B cell (primary cell): ENCODE data around the gene ASIC4. TPM values are rescaled to one million over a fixed set of nuclear protein-coding genes. Genes with fewer than 3 reads are reported as not detected.

Source experiments
- ATAC-seq: fragments of 200-7000 bp; cut with Tn5 transposase; one replicate; pipeline ENCODE4 v1.10.0; 2021; ENCODE audit warnings: low read depth, mild to moderate bottlenecking, moderate number of reproducible peaks, moderate library complexity
- CTCF ChIA-PET: fragments of 350-600 bp; sonication (Branson Sonifier 250); formaldehyde crosslinking; loops from one replicate; lab custom pipeline; 2021; ENCODE audit warnings: antibody characterized with exemption, inconsistent platforms; lab: Charles Lee
- POLR2A ChIA-PET: fragments of 350-600 bp; sonication (Branson Sonifier 250); formaldehyde crosslinking; loops from one replicate; lab custom pipeline; 2021; ENCODE audit warnings: antibody characterized with exemption; lab: Charles Lee
- DNase-seq: peaks from one replicate; pipeline ENCODE4 v3.0.0; 2013
- H2AFZ ChIP-seq: 2 replicates; pipeline ENCODE4 v1.6.1; 2012; ENCODE audit warnings: mild to moderate bottlenecking, low read depth, low read length; ENCODE audit not compliant: insufficient read depth, poor library complexity, severe bottlenecking
- H3K27ac ChIP-seq, 2 donors: 1 replicate in 1 of 2; 2 replicates in 1 of 2; pipeline ENCODE4 v1.5.1; 2012 to 2013; ENCODE audit warnings: low read length in 2 of 2, mild to moderate bottlenecking in 2 of 2, moderate library complexity in 1 of 2
- H3K27me3 ChIP-seq, 4 experiments: fragments of 200-600 bp in 1 of 4; sonication (generic) in 1 of 4; replicated peaks in 1 of 4; 1 replicate in 2 of 4; 2 replicates in 2 of 4; pipeline versions ENCODE4 v1.6.1 to v1.7.0; 2013 to 2016; ENCODE audit warnings: low read length in 3 of 4, mild to moderate bottlenecking in 2 of 4, mixed read lengths in 1 of 4, moderate library complexity in 1 of 4; ENCODE audit not compliant: insufficient read depth in 4 of 4, control insufficient read depth in 3 of 4; ENCODE audit errors: control extremely low read depth in 1 of 4
- H3K36me3 ChIP-seq, 2 experiments: replicated peaks in 1 of 2; 1 replicate in 1 of 2; 2 replicates in 1 of 2; pipeline versions ENCODE4 v1.6.1 to v1.7.1; 2013; ENCODE audit warnings: low read length in 1 of 2; ENCODE audit not compliant: insufficient read depth in 2 of 2, control insufficient read depth in 1 of 2; ENCODE audit errors: control extremely low read depth in 1 of 2, extremely low read depth in 1 of 2
- H3K4me1 ChIP-seq, 2 donors: fragments of 200-600 bp in 1 of 2; sonication (generic) in 1 of 2; 1 replicate in 1 of 2; 2 replicates in 1 of 2; pipeline versions ENCODE4 v1.5.1 to v1.6.1; 2013 to 2017; ENCODE audit warnings: low read length in 2 of 2; ENCODE audit not compliant: control insufficient read depth in 2 of 2, insufficient read depth in 2 of 2
- H3K4me2 ChIP-seq: replicated peaks from 2 replicates; pipeline ENCODE3; 2012; ENCODE audit warnings: mild to moderate bottlenecking, low read depth, low read length; ENCODE audit not compliant: poor library complexity, severe bottlenecking
- H3K4me3 ChIP-seq, 5 experiments: fragments of 200-600 bp in 1 of 5; sonication (generic) in 1 of 5; 1 replicate in 3 of 5; 2 replicates in 2 of 5; pipeline versions ENCODE4 v1.5.1 to v1.7.0; 2011 to 2016; ENCODE audit warnings: low read length in 4 of 5, mild to moderate bottlenecking in 4 of 5, low read depth in 2 of 5, control low read depth in 1 of 5, moderate library complexity in 1 of 5; ENCODE audit not compliant: insufficient read depth in 1 of 5; ENCODE audit errors: control extremely low read depth in 1 of 5, extremely low read depth in 1 of 5
- H3K79me2 ChIP-seq: fragments of 200-600 bp; sonication (generic); one replicate; pipeline ENCODE4 v1.6.0; 2016; ENCODE audit warnings: low read length; ENCODE audit not compliant: control insufficient read depth, insufficient read depth
- H3K9ac ChIP-seq: fragments of 200-600 bp; sonication (generic); 2 replicates; pipeline ENCODE4 v1.6.1; 2017; ENCODE audit warnings: mild to moderate bottlenecking, low read length, moderate library complexity
- H3K9me3 ChIP-seq, 3 donors: one replicate each; pipeline versions ENCODE4 v1.6.1 to v1.7.1; 2013; ENCODE audit warnings: low read length in 2 of 3; ENCODE audit not compliant: control insufficient read depth in 2 of 3, insufficient read depth in 1 of 3; ENCODE audit errors: control extremely low read depth in 1 of 3
- H4K20me1 ChIP-seq: 2 replicates; pipeline ENCODE4 v1.6.0; 2012; ENCODE audit warnings: mild to moderate bottlenecking, low read length; ENCODE audit not compliant: insufficient read depth, control insufficient read depth, poor library complexity, severe bottlenecking
- H3K27ac Mint-ChIP-seq: one replicate; pipeline ENCODE4 v1.8.0; 2021; ENCODE audit warnings: mixed read lengths
- H3K27me3 Mint-ChIP-seq: one replicate; pipeline ENCODE4 v1.8.0; 2021; ENCODE audit warnings: mixed read lengths
- H3K4me1 Mint-ChIP-seq: one replicate; pipeline ENCODE4 v1.8.0; 2021; ENCODE audit warnings: mixed read lengths
- H3K4me3 Mint-ChIP-seq: one replicate; pipeline ENCODE4 v1.8.0; 2021; ENCODE audit warnings: mixed read lengths
- H3K9me3 Mint-ChIP-seq: one replicate; pipeline ENCODE4 v1.8.0; 2022; ENCODE audit warnings: mixed read lengths; ENCODE audit not compliant: insufficient read depth
- EZH2 ChIP-seq: IDR thresholded peaks from 2 replicates; pipeline ENCODE4 v1.6.1; 2012; ENCODE audit warnings: borderline replicate concordance, low read depth, mild to moderate bottlenecking, moderate library complexity, low read length; ENCODE audit not compliant: insufficient read depth, poor library complexity, severe bottlenecking
- WGBS: methylation state at CpG from one replicate; pipeline ENCODE4 v1.1.5; 2013; ENCODE audit warnings: missing lambda C conversion rate; ENCODE audit not compliant: insufficient coverage; 5-methylcytosine and 5-hydroxymethylcytosine counted together
- intact Hi-C: fragments of 100-400 bp; cut with micrococcal nuclease; formaldehyde crosslinking; loops from one replicate; pipeline ENCODE4 v1.10.0; 2022
- polyA plus RNA-seq: library from polyadenylated mRNA; depleted of rRNA; stranded (reverse); fragments of >200 nt; gene quantifications from 2 replicates; pipeline ENCODE4 v1.2.3, GENCODE V29; 2012
- total RNA-seq, 2 donors: library from RNA; stranded (reverse); fragments of 120-200 nt in 1 of 2; gene quantifications; 1 replicate in 1 of 2; 2 replicates in 1 of 2; pipeline versions ENCODE4 v1.2.3 to v1.2.4, GENCODE V29; 2013 to 2022
- TF ChIP-seq, protein P1 (sequence below): fragments of 200-600 bp; IDR thresholded peaks from one replicate; pipeline ENCODE4 v1.8.0; 2022; ENCODE audit warnings: antibody characterized with exemption, mild to moderate bottlenecking

The ASIC4 gene
- total and polyA plus RNA-seq, 2 donors (not counting 1 experiment from before 2014, with no cell fraction given): not detected

DNA sequence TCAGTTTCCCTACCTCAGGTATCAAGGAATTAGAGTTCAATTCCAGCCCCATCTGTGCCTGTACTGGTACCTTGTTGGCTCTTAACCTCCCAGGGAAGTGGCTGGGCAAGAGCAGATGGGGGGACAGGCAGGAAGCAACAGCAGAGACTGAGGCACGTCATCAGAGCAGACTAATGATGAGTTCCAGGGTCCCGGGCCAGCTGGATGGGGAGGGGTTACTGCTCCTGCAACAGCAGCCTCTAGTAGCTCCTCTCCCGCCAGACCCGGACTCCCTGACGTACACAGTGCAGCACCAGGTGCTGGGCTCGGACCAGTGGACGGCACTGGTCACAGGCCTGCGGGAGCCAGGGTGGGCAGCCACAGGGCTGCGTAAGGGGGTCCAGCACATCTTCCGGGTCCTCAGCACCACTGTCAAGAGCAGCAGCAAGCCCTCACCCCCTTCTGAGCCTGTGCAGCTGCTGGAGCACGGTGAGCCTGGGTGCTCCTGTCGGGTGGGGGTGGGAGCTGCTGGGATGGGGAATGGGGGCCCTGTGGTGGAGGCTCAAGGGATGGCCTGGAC is 41.6 kb upstream of the ASIC4 start:
- intact Hi-C loops: no loop called here
- H3K27me3 Mint-ChIP-seq: peaks cover 42% of the 10 kb centered on the region
- no peak overlapping the region for H3K27ac Mint-ChIP-seq
- Histone ChIP-seq H2AFZ (no peak overlapping the region), H3K4me3 (no peak overlapping the region), H3K79me2 (no peaks in the 10 kb centered on the region), H3K27ac (no peak overlapping the region), H3K36me3 (no peaks in the 10 kb centered on the region), H3K27me3 (peaks cover 0 to 7% (median 3%) of the 10 kb centered on the region in 4 experiments), H4K20me1 (no peaks in the 10 kb centered on the region), H3K9me3 (peaks cover 0 to 3% (median 0%) of the 10 kb centered on the region in 3 donors), H3K9ac (no peak overlapping the region), H3K4me2 (no peak overlapping the region), H3K4me1 (no peaks in the 10 kb centered on the region)
- H3K4me3 Mint-ChIP-seq: no peak overlapping the region
- ChIA-PET CTCF (no interaction called here), POLR2A (no interaction called here)
- TF ChIP-seq EZH2: no peak
- TF ChIP-seq, protein P1, sequence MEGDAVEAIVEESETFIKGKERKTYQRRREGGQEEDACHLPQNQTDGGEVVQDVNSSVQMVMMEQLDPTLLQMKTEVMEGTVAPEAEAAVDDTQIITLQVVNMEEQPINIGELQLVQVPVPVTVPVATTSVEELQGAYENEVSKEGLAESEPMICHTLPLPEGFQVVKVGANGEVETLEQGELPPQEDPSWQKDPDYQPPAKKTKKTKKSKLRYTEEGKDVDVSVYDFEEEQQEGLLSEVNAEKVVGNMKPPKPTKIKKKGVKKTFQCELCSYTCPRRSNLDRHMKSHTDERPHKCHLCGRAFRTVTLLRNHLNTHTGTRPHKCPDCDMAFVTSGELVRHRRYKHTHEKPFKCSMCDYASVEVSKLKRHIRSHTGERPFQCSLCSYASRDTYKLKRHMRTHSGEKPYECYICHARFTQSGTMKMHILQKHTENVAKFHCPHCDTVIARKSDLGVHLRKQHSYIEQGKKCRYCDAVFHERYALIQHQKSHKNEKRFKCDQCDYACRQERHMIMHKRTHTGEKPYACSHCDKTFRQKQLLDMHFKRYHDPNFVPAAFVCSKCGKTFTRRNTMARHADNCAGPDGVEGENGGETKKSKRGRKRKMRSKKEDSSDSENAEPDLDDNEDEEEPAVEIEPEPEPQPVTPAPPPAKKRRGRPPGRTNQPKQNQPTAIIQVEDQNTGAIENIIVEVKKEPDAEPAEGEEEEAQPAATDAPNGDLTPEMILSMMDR: no peak
- 95% methylated on average over 12 of the region's 12 CpGs for WGBS
- H3K9me3 Mint-ChIP-seq: no peaks in the 10 kb centered on the region
- ATAC-seq: no peak
- no peak for DNase-seq
- peaks cover 4% of the 10 kb centered on the region for H3K4me1 Mint-ChIP-seq

GRCh38 chr2:219473511-219473910 is 40.8 kb upstream of the ASIC4 start:
- H3K27ac Mint-ChIP-seq: no peak overlapping the region
- peaks cover 4% of the 10 kb centered on the region for H3K4me1 Mint-ChIP-seq
- Histone ChIP-seq H3K9me3 (peaks cover 0 to 3% (median 0%) of the 10 kb centered on the region in 3 donors), H3K9ac (no peak overlapping the region), H3K79me2 (no peaks in the 10 kb centered on the region), H3K4me3 (no peak overlapping the region), H3K36me3 (no peaks in the 10 kb centered on the region), H2AFZ (no peak overlapping the region), H3K27ac (no peak overlapping the region), H3K4me2 (no peak overlapping the region), H3K27me3 (peaks cover 0 to 7% (median 3%) of the 10 kb centered on the region in 4 experiments), H3K4me1 (no peaks in the 10 kb centered on the region), H4K20me1 (no peaks in the 10 kb centered on the region)
- no peak for TF ChIP-seq EZH2
- TF ChIP-seq, protein P1: no peak
- ATAC-seq (no peak), DNase-seq (no peak)
- H3K4me3 Mint-ChIP-seq: no peak overlapping the region
- ChIA-PET CTCF (interaction anchor here (0.7 to 1.1 kb wide), 3 partner anchors 16 to 57 kb away, joined by 3 read pairs; no protein-coding TSS in a partner anchor), POLR2A (interaction anchor here (0.9 kb wide), 1 partner anchor 9 kb away, joined by 7 read pairs; no protein-coding TSS in a partner anchor)
- WGBS: 95% methylated on average over 18 of the region's 18 CpGs
- H3K9me3 Mint-ChIP-seq: no peaks in the 10 kb centered on the region
- H3K27me3 Mint-ChIP-seq: peaks cover 42% of the 10 kb centered on the region
- intact Hi-C loops: no loop called here
